Ishikawa (cell line): ENCODE measurements around the gene SH3RF3.

Source experiments
- CEBPB ChIP-seq: IDR thresholded peaks from 2 replicates; pipeline ENCODE4 v1.6.1; 2012
- CREB1 ChIP-seq: IDR thresholded peaks from 2 replicates; pipeline ENCODE4 v1.6.1; 2012; ENCODE audit warnings: low read depth
- EGR1 ChIP-seq: IDR thresholded peaks from 2 replicates; pipeline ENCODE4 v1.6.1; 2012
- EP300 ChIP-seq: IDR thresholded peaks from 2 replicates; pipeline ENCODE4 v1.6.1; 2012; ENCODE audit warnings: borderline replicate concordance
- FOXM1 ChIP-seq: IDR thresholded peaks from 2 replicates; pipeline ENCODE4 v1.6.1; 2012; ENCODE audit warnings: low read depth, borderline replicate concordance
- MAX ChIP-seq: IDR thresholded peaks from 2 replicates; pipeline ENCODE4 v1.6.1; 2012
- NFIC ChIP-seq: IDR thresholded peaks from 2 replicates; pipeline ENCODE4 v1.6.1; 2012
- RAD21 ChIP-seq: IDR thresholded peaks from 2 replicates; pipeline ENCODE4 v1.6.1; 2012; ENCODE audit warnings: low read depth
- REST ChIP-seq: IDR thresholded peaks from 2 replicates; pipeline ENCODE4 v1.6.1; 2012; ENCODE audit warnings: low read depth, mild to moderate bottlenecking
- TAF1 ChIP-seq: IDR thresholded peaks from 2 replicates; pipeline ENCODE4 v1.6.1; 2012; ENCODE audit warnings: low read depth, mild to moderate bottlenecking
- TCF12 ChIP-seq: IDR thresholded peaks from 2 replicates; pipeline ENCODE4 v1.6.1; 2012; ENCODE audit warnings: low read depth
- TEAD4 ChIP-seq: IDR thresholded peaks from 2 replicates; pipeline ENCODE4 v1.6.1; 2012
- USF1 ChIP-seq: IDR thresholded peaks from 2 replicates; pipeline ENCODE4 v1.6.1; 2012
- YY1 ChIP-seq: IDR thresholded peaks from 2 replicates; pipeline ENCODE4 v1.6.1; 2012; ENCODE audit warnings: low read depth
- ZBTB7A ChIP-seq: IDR thresholded peaks from 2 replicates; pipeline ENCODE4 v1.6.1; 2012; ENCODE audit warnings: low read depth

The SH3RF3 gene

GRCh38 chr2:109155553-109156451 lies 26.8 kb downstream of the SH3RF3 start:
- TF ChIP-seq NFIC (no peak), TCF12 (no peak), MAX (no peak), USF1 (no peak), EP300 (no peak), CREB1 (no peak), EGR1 (no peak), TAF1 (no peak), CEBPB (no peak), REST (no peak), RAD21 (no peak), FOXM1 (no peak), YY1 (no peak), TEAD4 (no peak), ZBTB7A (no peak)

GRCh38 chr2:109157563-109158105 lies 28.6 kb downstream of the SH3RF3 start:
- TF ChIP-seq FOXM1: no peak
- TF ChIP-seq CEBPB: no peak
- TF ChIP-seq NFIC: no peak
- no peak for TF ChIP-seq MAX
- no peak for TF ChIP-seq TAF1
- TF ChIP-seq TCF12: no peak
- no peak for TF ChIP-seq REST
- TF ChIP-seq CREB1: no peak
- TF ChIP-seq EP300: no peak
- TF ChIP-seq ZBTB7A: no peak
- no peak for TF ChIP-seq USF1

GRCh38 chr2:109158237-109158636 lies 29.2 kb downstream of the SH3RF3 start:
- TF ChIP-seq TAF1 (no peak), REST (no peak), TEAD4 (no peak)

GRCh38 chr2:109159096-109159495 lies 30.1 kb downstream of the SH3RF3 start:
- TF ChIP-seq ZBTB7A (no peak), REST (no peak), TEAD4 (no peak), RAD21 (no peak), YY1 (no peak)
